IPS-20b (cell line): ENCODE measurements around the gene NFATC3.

Source experiments
- H3K27ac ChIP-seq: one replicate; pipeline ENCODE4 v1.5.1; 2013; ENCODE audit warnings: low read length
- H3K27me3 ChIP-seq: 2 replicates; pipeline ENCODE4 v1.6.1; 2013; ENCODE audit warnings: mild to moderate bottlenecking, low read length, inconsistent platforms; ENCODE audit not compliant: insufficient read depth
- H3K36me3 ChIP-seq: 2 replicates; pipeline ENCODE4 v1.6.1; 2013; ENCODE audit warnings: low read depth, mild to moderate bottlenecking, inconsistent platforms, low read length, moderate library complexity; ENCODE audit not compliant: insufficient read depth
- H3K4me1 ChIP-seq: 2 replicates; pipeline ENCODE4 v1.6.1; 2013; ENCODE audit warnings: mild to moderate bottlenecking, control low read depth, inconsistent platforms, low read length, moderate library complexity; ENCODE audit not compliant: insufficient read depth
- H3K4me3 ChIP-seq: 2 replicates; pipeline ENCODE4 v1.5.1; 2013; ENCODE audit warnings: mild to moderate bottlenecking, low read length, inconsistent platforms
- H3K9ac ChIP-seq: 2 replicates; pipeline ENCODE4 v1.6.1; 2013; ENCODE audit warnings: low read depth, mild to moderate bottlenecking, inconsistent platforms, low read length, moderate library complexity
- H3K9me3 ChIP-seq: 2 replicates; pipeline ENCODE4 v1.6.1; 2013; ENCODE audit warnings: mild to moderate bottlenecking, low read depth, low read length, inconsistent platforms; ENCODE audit not compliant: insufficient read depth

Gene NFATC3

DNA sequence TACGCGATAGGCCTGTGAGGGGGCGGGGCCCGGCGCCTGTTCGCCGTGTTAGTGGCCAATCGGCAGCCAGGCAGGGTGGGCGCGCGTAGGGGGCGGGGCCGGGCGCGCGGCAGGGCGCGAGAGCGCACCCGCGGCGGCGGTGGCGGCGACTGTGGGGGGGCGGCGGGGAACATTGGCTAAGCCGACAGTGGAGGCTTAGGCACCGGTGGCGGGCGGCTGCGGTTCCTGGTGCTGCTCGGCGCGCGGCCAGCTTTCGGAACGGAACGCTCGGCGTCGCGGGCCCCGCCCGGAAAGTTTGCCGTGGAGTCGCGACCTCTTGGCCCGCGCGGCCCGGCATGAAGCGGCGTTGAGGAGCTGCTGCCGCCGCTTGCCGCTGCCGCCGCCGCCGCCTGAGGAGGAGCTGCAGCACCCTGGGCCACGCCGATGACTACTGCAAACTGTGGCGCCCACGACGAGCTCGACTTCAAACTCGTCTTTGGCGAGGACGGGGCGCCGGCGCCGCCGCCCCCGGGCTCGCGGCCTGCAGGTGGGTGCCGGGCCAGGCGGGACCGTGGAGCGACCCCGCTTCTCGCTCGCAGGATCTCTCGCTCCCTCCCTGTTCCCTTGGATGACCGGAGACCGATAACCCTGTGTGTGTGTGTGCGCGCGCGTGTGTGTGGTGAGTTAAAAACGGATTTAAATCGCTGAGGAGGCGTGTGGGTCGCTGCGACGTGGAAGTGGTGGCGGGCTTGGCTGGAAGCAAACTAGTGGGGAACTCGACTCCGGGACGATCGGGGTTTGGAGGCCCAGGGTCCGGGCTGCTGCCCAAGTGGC is at the start of gene NFATC3:
Gene NFATC3, plus strand, starts transcription at position 112 of the 813 bp plus-strand sequence. Its CDS starts 312 bp downstream, at position 424.
- Histone ChIP-seq H3K27me3 (no peaks in the 10 kb centered on the region), H3K9ac (peak within 1 kb of the TSS; percentile 99), H3K9me3 (no peaks in the 10 kb centered on the region), H3K27ac (peak within 1 kb of the TSS; percentile 99), H3K4me1 (peaks cover 12% of the 10 kb centered on the region; the same call in 1 of the 2 replicates), H3K4me3 (peak within 1 kb of the TSS; percentile 96), H3K36me3 (no peaks in the 10 kb centered on the region)

DNA sequence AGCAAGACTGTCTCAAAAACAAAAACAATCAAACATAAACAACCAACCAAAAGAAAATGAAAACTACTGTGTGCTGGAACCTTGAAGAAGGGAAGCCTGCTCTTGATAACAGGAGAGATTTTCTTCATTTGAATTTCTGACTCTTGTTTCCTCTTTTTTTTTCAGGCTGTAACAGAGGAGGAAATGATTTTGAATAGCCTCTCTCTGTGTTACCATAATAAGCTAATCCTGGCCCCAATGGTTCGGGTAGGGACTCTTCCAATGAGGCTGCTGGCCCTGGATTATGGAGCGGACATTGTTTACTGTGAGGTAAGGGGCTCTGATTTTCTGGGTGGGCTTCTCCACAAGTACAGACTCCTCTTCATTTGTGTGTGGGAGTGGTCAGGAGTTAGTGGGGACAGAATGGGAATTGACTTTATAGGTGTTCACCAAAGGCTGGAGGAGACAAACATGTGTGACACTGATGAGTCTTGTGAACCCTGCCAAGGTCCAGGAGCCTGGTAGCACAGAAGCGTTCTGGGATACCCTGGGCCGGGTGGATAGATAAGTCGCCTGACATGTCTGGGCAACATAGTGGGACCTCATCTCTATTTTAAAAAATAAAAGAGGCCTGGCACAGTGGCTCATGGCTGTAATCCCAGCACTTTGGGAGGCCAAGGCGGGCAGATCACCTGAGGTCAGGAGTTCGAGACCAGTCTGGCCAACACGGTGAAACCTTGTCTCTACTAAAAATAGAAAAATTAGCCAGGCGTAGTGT is 47.2 kb upstream of the NFATC3 start:
- no peaks in the 10 kb centered on the region for H3K27me3 ChIP-seq
- H3K9me3 ChIP-seq = no peaks in the 10 kb centered on the region
- H3K27ac ChIP-seq = no peak overlapping the region
- H3K36me3 ChIP-seq = peaks cover 23% of the 10 kb centered on the region
- no peak overlapping the region for H3K9ac ChIP-seq
- no peaks in the 10 kb centered on the region for H3K4me1 ChIP-seq
- H3K4me3 ChIP-seq = no peak overlapping the region

DNA sequence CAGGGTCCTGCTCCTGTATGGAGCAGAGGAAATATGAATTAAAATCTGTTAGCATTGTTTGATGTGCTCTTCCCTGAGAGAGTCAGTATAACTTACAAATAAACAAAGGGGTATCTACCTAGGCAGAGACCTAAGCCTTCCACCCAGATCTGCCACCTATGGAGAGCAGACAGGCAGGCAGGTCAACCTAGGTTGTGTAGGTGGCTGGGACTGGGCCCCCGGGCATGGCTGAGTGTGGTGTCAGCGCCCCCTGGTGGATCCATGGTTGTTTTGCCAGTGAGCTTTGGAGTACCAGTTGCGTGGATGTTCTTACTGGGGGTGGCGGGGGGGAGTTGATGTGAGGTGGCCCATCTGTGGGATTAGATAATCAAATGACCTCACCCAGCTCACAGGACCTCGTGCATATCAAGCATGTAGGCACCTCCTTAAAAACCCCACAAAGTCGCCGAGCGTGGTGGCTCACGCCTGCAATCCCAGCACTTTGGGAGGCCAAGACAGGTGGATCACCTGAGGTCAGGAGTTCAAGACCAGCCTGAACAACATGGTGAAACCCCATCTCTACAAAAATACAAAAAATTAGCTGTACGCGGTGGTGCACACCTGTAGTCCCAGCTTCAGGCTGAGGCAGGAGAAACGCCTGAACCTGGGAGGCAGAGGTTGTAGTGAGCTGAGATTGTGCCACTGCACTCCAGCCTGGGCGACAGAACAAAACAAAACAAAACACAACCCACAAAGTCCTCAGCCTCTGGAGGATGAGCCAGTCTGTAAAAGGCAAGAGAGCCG is 44.5 kb upstream of the NFATC3 start:
- no peaks in the 10 kb centered on the region for H3K4me1 ChIP-seq
- H3K27me3 ChIP-seq = no peaks in the 10 kb centered on the region
- no peaks in the 10 kb centered on the region for H3K9me3 ChIP-seq
- no peak overlapping the region for H3K27ac ChIP-seq
- no peak overlapping the region for H3K9ac ChIP-seq
- peaks cover 23% of the 10 kb centered on the region for H3K36me3 ChIP-seq
- H3K4me3 ChIP-seq = no peak overlapping the region

DNA sequence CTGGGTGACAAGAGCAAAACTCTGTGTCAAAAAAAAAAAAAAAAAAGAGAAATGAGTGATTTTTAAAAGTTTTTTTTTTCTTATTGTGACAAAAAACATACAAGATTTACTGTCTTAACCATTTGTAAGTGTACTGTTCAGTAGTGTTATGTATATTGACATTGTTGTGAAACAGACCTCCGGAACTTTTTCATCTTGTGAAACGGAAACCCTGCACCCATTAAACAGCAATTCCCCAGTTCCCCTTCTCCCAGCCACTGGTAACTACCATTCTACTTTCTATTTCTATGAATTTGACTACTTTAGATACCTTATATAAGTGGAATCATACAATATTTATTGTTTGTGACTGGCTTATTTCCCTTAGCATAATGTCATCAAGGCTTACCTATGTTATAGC is 43.4 kb upstream of the NFATC3 start:
- no peak overlapping the region for H3K27ac ChIP-seq

DNA sequence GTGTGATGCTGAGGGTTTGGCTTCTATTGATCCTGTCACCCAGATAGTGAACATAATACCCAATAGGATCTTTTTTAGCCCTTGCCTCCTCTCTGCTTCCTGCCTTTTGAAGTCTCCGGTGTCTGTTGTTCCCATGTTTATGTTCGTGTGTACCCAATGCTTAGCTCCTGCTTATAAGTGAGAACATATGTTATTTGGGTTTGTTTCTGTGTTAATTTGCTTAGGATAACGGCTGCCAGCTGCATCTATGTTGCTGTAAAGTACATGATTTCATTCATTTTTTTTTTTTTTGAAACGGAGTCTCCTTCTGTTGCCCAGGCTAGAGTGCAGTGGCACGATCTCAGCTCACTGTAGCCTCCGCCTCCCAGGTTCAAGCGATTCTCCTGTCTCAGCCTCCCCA is 39.1 kb upstream of the NFATC3 start:
- no peak overlapping the region for H3K27ac ChIP-seq
- no peaks in the 10 kb centered on the region for H3K27me3 ChIP-seq
- H3K36me3 ChIP-seq = peaks cover 40% of the 10 kb centered on the region

More for the DNA sequence above, 43.4 kb upstream of the NFATC3 start:
- Histone ChIP-seq H3K4me1 (no peaks in the 10 kb centered on the region), H3K4me3 (no peak overlapping the region), H3K9me3 (no peaks in the 10 kb centered on the region), H3K36me3 (peaks cover 23% of the 10 kb centered on the region), H3K9ac (no peak overlapping the region), H3K27me3 (no peaks in the 10 kb centered on the region)

DNA sequence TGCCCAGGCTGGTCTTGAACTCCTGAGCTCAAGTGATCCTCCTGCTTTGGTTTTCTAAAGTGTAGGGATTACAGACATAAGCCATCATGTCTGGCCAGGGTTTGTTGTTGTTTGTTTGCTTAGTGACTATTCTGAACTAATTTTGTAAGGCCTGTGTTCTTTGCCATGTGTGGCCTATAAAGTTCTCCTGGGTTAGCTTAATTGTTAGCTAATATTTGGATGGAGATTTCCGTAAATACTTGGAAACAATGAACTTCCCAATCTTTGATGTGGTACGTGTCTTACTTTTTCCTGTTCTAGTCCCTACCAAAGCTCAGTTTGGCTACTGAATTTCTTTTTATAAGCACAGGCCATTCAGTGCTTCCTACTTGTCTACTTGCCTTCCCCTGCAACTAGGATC is 37.2 kb upstream of the NFATC3 start:
- no peak overlapping the region for H3K9ac ChIP-seq
- H3K27ac ChIP-seq = no peak overlapping the region
- no peak overlapping the region for H3K4me3 ChIP-seq
- H3K4me1 ChIP-seq = no peaks in the 10 kb centered on the region
- H3K9me3 ChIP-seq = no peaks in the 10 kb centered on the region
- H3K27me3 ChIP-seq = no peaks in the 10 kb centered on the region
- peaks cover 39% of the 10 kb centered on the region for H3K36me3 ChIP-seq

More for the DNA sequence above, 39.1 kb upstream of the NFATC3 start:
- Histone ChIP-seq H3K4me3 (no peak overlapping the region), H3K4me1 (no peaks in the 10 kb centered on the region), H3K9me3 (no peaks in the 10 kb centered on the region), H3K9ac (no peak overlapping the region)

DNA sequence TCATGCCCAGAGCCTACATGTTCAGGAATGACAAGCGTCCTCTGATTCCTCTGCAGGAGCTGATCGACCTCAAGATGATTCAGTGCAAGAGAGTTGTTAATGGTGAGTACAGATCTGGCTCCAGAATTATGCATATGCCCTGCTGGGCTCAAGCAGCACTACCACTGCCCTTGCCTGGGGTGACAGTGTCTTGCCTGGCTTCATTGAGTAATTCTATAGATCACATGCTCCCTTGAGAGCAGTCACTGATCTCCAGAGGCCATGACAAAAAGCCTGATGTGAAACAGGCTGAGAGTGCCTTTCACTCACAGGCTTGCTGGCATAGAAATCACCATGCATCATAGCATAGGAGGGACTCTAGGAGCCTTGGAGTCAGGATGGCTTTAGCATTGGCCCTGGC is 35.7 kb upstream of the NFATC3 start:
- Histone ChIP-seq H3K36me3 (peaks cover 52% of the 10 kb centered on the region), H3K9ac (no peak overlapping the region), H3K27me3 (no peaks in the 10 kb centered on the region)

DNA sequence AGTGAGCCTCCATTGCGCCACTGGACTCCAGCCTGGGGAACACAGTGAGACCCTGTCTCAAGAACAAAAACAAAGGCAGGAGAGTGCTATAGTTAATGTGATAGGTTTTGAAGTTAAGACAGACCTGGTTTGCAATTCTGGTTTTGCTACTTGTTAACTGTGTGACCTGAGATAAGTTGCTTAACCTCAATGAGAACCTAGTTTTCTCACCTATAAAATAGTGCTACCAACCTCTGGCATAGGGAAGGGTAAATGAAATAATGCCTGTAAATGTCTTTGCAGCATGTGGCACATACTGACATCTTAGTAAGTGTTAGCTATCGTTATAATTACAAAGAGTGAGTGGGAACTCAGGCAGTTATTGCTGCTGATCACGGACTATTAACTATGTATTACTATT is 29.8 kb upstream of the NFATC3 start:
- peaks cover 49% of the 10 kb centered on the region for H3K36me3 ChIP-seq
- no peaks in the 10 kb centered on the region for H3K27me3 ChIP-seq
- no peak overlapping the region for H3K4me3 ChIP-seq
- H3K27ac ChIP-seq = no peak overlapping the region
- no peaks in the 10 kb centered on the region for H3K4me1 ChIP-seq
- no peaks in the 10 kb centered on the region for H3K9me3 ChIP-seq
- no peak overlapping the region for H3K9ac ChIP-seq

More for the DNA sequence above, 35.7 kb upstream of the NFATC3 start:
- no peak overlapping the region for H3K27ac ChIP-seq
- H3K4me3 ChIP-seq = no peak overlapping the region
- no peaks in the 10 kb centered on the region for H3K9me3 ChIP-seq
- no peaks in the 10 kb centered on the region for H3K4me1 ChIP-seq

DNA sequence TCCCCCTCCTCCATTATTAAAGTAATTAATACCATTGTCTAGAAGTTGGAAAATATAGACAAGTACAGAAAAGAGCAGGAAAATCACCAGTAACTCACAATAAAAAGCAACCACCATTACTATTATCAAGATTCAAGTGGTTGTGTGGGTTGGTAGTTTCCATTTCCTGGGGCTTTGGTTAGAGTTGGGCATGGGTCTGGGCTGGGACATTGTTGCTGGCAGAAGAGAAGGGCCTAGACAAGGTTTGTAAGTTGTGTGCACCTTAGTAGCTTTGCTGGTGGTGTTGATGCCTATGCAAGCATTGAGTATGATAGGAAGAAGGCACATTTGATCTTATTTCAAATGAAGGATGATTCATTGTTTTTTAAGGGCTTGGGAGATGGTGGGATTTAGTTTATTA is 25.4 kb upstream of the NFATC3 start:
- Histone ChIP-seq H3K36me3 (peaks cover 28% of the 10 kb centered on the region), H3K4me3 (no peak overlapping the region), H3K4me1 (no peaks in the 10 kb centered on the region), H3K9ac (no peak overlapping the region), H3K9me3 (no peaks in the 10 kb centered on the region), H3K27me3 (no peaks in the 10 kb centered on the region), H3K27ac (no peak overlapping the region)

DNA sequence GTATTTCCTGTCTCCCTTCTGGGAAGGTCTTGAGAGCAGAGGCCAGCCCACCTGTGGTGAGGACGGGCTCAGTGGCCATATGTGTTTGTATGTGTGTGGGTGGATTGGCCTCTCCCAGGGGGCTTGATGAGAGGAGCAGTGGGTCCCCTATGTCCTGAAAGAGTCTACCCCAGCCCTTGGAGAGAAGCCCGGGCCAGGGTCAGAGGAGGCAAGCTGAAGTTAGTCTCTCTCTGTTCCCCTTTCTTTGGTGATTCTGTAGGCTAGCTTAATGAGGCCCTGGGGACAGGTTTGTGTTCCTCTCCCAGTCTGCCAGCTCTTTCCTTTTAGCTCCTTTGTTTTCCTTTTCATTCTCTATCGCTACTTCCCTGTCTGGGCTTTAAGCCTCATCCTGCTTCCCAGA is 23.8 kb upstream of the NFATC3 start:
- Histone ChIP-seq H3K9ac (no peak overlapping the region), H3K36me3 (peaks cover 27% of the 10 kb centered on the region), H3K27ac (no peak overlapping the region), H3K4me1 (no peaks in the 10 kb centered on the region), H3K4me3 (no peak overlapping the region), H3K27me3 (no peaks in the 10 kb centered on the region), H3K9me3 (no peaks in the 10 kb centered on the region)

DNA sequence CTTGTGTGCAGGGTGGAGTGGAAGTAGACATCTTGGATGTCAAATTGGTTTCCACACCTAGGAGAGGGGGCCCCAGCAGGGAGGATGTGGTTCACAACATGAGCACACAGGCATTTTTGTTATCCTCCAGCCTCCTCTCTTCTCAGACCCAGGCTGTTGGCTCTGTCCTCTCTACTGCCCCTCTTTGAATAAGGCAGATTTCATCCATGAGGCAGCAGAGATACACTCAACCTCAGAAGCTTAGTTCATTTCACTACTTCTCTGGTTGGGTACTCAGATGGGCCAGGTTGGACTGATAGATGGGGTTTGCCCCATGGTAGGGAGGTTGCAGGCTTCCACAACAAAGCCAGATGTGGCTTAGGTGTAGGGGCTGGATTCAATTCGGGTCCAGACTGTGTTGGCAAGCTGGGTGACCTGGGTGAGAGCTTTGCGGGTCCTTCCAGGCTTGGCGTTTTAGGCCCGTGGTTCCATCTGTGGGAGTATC is 22.2 kb upstream of the NFATC3 start:
- Histone ChIP-seq H3K36me3 (peaks cover 32% of the 10 kb centered on the region), H3K4me1 (no peaks in the 10 kb centered on the region)

More for the DNA sequence above, 22.2 kb upstream of the NFATC3 start:
- H3K9ac ChIP-seq = no peak overlapping the region
- no peaks in the 10 kb centered on the region for H3K9me3 ChIP-seq
- no peak overlapping the region for H3K27ac ChIP-seq
- no peak overlapping the region for H3K4me3 ChIP-seq
- H3K27me3 ChIP-seq = no peaks in the 10 kb centered on the region
